HEK293 (cell line): ENCODE measurements around the gene SH2D2A.

Source experiments
- ATF2 ChIP-seq: fragments of 450-650 bp; formaldehyde crosslinking; IDR thresholded peaks from 2 replicates; pipeline ENCODE4 v1.5.1; 2016; ENCODE audit warnings: missing biosample characterization, missing genetic modification characterization, low read depth
- CTCF ChIP-seq: fragments of 450-650 bp; formaldehyde crosslinking; IDR thresholded peaks from 2 replicates; pipeline ENCODE4 v1.5.1; 2016; ENCODE audit warnings: missing biosample characterization, missing genetic modification characterization
- HOXD13 ChIP-seq: sonication (generic); formaldehyde crosslinking; IDR thresholded peaks from 2 replicates; pipeline ENCODE4 v1.8.0; 2022; ENCODE audit warnings: missing genetic modification reagents, borderline replicate concordance
- KLF9 ChIP-seq: fragments of 450-650 bp; formaldehyde crosslinking; IDR thresholded peaks from 2 replicates; pipeline ENCODE4 v1.5.1; 2016; ENCODE audit warnings: missing biosample characterization, missing genetic modification characterization, low read depth
- YY1 ChIP-seq: fragments of 450-650 bp; formaldehyde crosslinking; IDR thresholded peaks from 2 replicates; pipeline ENCODE4 v1.5.1; 2018; ENCODE audit warnings: missing biosample characterization, missing genetic modification characterization
- ZFHX2 ChIP-seq: fragments of 450-650 bp; formaldehyde crosslinking; conservative IDR thresholded peaks from 2 replicates; pipeline ENCODE4 v1.5.1; 2016; ENCODE audit warnings: missing biosample characterization, missing genetic modification characterization
- ZFP41 ChIP-seq: fragments of 450-650 bp; formaldehyde crosslinking; IDR thresholded peaks from 2 replicates; pipeline ENCODE4 v1.5.1; 2016; ENCODE audit warnings: missing biosample characterization, missing genetic modification characterization, borderline replicate concordance
- ZNF140 ChIP-seq: fragments of 450-650 bp; formaldehyde crosslinking; IDR thresholded peaks from 2 replicates; pipeline ENCODE4 v1.5.1; 2016; ENCODE audit warnings: missing biosample characterization, missing genetic modification characterization
- ZNF311 ChIP-seq: fragments of 450-650 bp; formaldehyde crosslinking; IDR thresholded peaks from 2 replicates; pipeline ENCODE4 v1.5.1; 2017; ENCODE audit warnings: missing biosample characterization, missing genetic modification characterization, borderline replicate concordance
- ZNF473 ChIP-seq: fragments of 450-650 bp; formaldehyde crosslinking; IDR thresholded peaks from 2 replicates; pipeline ENCODE4 v1.5.1; 2017; ENCODE audit warnings: missing biosample characterization, missing genetic modification characterization
- ZNF555 ChIP-seq: fragments of 450-650 bp; formaldehyde crosslinking; conservative IDR thresholded peaks from 2 replicates; pipeline ENCODE4 v1.5.1; 2017; ENCODE audit warnings: missing biosample characterization, mild to moderate bottlenecking, missing genetic modification characterization, inconsistent platforms
- ZNF600 ChIP-seq: fragments of 450-650 bp; formaldehyde crosslinking; IDR thresholded peaks from 2 replicates; pipeline ENCODE4 v1.5.1; 2016; ENCODE audit warnings: missing biosample characterization, missing genetic modification characterization
- ZNF610 ChIP-seq: fragments of 450-650 bp; formaldehyde crosslinking; IDR thresholded peaks from 2 replicates; pipeline ENCODE4 v1.5.1; 2016; ENCODE audit warnings: missing biosample characterization, missing genetic modification characterization, borderline replicate concordance

- TF ChIP-seq ZNF600 (tag by site-specific recombination): no peak
- no peak for TF ChIP-seq HOXD13 (CRISPR knock-in tag)
- TF ChIP-seq CTCF (tag by site-specific recombination): no peak
- no peak for TF ChIP-seq YY1 (tag by site-specific recombination)
- no peak for TF ChIP-seq ZNF311 (tag by site-specific recombination)
- TF ChIP-seq ZNF473: no peak
- no peak for TF ChIP-seq ZNF140
- TF ChIP-seq ATF2 (tag by site-specific recombination): no peak
- TF ChIP-seq ZFP41 (tag by site-specific recombination): no peak
- TF ChIP-seq ZFHX2 (tag by site-specific recombination): no peak
- TF ChIP-seq ZNF610 (tag by site-specific recombination): no peak
- TF ChIP-seq KLF9: no peak
- TF ChIP-seq ZNF555: no peak
Measured at GRCh38 chr1:156815307-156815826, 1.3 kb downstream of the SH2D2A start.
